Stimulated activated CD4-positive, alpha-beta T cell treated with anti-CD3 and anti-CD28 coated beads, Interleukin-4, amount 100 ng/mL, for 48 hours (primary cell): Measurements from ENCODE around the gene XIRP2.
"Not testable (repeated sequence)": the region's sequence is repeated elsewhere in the genome, so short reads cannot be mapped to it uniquely, and the experiment has no call there.

ENCODE experiments used
- DNase-seq, 2 donors: peaks; one replicate each; pipeline ENCODE4 v3.0.0-alpha.2; 2020; ENCODE audit warnings: low read depth in 2 of 2

XIRP2 gene

DNA sequence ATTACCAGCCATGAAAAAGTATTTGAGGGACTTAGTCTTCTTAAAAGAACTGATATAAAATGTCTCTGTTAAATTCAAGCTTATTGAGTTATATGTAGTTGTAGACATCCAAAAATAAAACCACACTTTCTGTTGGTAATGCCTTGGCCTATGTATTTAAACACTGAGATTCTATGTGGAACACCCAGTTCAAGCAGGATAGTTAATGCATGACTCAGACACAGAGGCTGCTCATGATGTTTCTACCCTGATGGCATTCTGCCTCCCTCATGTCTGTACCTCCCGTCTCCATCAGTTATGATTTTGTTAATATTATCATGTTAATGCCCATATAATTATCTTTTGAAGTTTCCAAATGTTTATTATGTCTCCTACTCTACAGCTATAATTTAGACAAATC lies 164.5 kb downstream of the XIRP2 start:
- no peak for DNase-seq

DNA sequence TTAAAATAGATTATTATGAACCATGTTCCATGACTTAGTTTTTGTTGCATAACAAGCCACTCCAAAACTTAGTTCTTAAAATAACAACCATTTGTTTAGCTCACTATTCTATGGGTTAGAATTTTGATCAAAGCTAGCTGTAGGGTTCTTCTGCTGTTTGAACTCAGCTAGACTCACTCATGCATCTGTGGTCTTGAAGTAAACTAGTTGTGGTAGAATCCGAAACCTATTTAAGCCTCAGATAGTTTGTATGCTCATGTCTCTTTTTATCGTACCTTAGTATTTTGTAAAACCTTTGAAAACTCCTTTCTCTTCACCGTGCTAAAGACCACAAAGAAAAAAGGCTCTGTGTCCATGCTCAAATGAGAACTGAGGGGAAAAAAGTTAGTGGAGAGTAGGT lies 166.6 kb downstream of the XIRP2 start:
- DNase-seq = no peak

GRCh38 chr2:167057446-167057845 lies 169.2 kb downstream of the XIRP2 start:
- DNase-seq = no peak

DNA sequence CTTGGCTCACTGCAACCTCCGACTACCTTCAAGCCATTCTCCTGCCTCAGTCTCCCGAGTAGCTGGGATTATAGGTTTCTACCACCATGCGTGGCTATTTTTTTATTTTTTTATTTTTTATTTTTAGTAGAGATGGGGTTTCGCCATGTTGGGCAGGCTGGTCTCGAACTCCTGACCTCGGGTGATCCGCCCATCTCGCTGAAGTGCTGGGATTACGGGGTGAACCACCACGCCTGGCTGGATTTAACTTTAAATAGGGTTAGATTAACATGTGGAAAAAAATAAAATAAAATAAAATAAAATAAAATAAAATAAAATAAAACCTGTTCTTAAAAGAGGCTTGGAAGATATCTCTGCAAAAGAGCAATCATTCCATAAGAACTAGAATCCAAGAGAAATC lies 170.9 kb downstream of the XIRP2 start:
- no peak for DNase-seq

DNA sequence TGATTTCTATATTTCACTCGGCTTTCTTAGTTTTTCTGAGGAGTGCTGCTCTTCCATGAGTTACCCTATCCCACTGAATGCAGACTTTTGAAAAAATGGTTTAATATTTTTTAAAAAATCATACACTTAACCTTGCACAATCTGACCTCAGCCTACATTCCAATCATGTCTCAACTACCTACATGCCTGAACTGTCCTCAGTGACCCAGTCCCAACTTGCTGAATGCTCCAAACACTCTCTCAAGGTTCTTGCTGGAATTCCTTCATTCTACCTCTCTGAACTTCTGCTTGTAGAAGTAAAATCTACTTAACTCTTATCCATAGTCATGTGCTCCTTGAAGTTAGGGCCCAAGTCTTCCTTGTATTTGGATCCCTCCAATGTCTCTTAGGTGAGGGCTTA lies 181.6 kb downstream of the XIRP2 start:
- DNase-seq = no peak

DNA sequence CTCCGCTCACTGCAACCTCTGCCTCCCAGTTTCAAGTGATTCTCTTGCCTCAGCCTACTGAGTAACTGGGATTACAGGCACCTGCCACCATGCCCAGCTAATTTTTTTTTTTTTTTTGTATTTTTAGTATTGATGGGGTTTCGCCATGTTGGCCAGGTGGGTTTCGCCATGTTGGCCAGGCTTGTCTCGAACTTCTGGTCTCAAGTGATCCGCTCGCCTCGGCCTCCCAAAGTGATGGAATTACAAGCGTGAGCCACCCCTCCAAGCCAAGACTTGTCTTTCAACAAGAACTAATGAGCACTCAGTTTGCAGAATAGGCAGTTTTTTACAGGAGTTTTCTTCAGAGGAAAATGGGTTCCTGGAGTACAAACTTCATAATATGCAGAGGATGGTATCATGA lies 187.4 kb downstream of the XIRP2 start:
- not testable (repeated sequence) for DNase-seq

DNA sequence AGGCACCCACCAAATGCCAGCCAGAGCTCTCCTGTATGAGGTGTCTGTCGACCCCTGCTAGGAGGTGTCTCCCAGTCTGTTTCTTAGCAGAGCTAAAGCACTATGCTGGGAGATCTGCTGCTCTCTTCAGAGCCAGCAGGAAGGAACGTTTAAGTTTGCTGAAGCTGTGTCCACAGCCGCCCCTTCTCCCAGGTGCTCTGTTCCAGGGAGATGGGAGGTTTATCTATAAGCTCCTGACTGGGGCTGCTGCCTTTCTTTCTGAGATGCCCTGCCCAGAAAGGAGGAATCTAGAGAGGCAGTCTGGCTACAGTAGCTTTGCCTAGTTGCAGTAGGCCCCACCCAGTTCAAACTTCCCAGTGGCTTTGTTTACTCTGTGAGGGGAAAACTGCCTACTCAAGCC lies 210.7 kb downstream of the XIRP2 start:
- DNase-seq = not testable (repeated sequence)

GRCh38 chr2:167100506-167100905 lies 212.2 kb downstream of the XIRP2 start:
- DNase-seq = no peak

DNA sequence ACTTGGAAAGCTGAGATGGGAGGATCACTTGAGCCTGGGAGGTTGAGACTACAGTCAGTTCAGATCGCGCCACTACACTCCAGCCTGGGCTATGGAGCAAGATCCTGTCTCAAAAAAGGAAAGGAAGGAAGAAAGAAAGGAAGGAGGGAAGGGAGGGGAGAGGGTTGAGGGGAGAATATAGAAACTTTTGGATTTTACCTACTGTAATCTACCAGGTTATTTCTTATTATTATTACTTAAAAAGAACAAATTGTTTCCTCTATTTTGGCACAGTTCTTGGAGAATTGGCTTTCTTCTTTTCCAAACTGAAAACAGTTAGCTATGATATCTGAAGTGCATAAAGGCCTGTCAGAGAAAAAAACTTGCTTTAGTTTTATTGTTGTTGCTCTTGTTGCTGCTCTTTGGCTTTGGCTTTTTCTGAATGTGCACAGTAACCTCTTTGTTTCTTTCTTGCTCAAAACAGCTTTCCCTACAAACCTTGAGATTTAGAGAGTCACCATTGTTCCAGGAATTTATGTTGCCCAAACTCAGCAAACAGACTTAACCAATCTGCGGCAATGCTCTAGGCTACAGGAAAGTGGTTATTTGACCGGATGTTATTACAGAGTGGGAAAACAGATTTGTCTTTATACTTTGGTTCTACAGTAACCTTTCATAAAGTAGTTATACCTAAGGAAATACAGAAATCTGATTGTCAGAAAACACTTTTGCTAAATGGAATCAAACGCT lies 214.9 kb downstream of the XIRP2 start:
- no peak for DNase-seq

GRCh38 chr2:167103757-167104133 lies 215.5 kb downstream of the XIRP2 start:
- DNase-seq = no peak

DNA sequence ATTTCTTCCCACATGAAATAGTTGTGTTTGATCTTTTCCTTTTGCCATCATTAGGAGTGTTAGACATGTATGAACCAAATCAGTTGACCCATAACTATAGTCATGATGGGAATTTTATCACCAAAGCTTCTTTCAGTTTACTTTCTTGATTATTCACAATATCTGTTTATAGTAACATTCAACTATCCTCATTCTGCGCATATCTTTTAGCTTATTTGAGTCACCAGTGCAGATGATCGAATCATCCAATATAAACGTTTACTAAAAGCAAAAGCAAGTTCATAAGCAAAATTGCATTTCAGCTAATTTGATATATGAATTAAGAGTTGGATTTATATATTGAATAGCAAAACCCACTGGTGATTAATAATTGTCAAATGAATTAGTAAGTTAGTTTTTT lies 216.4 kb downstream of the XIRP2 start:
- no peak for DNase-seq

- DNase-seq = not testable (repeated sequence)
These were observed 221.4 kb downstream of the XIRP2 start for GRCh38 chr2:167109682-167110081.

- DNase-seq = no peak
These were observed 222.1 kb downstream of the XIRP2 start for GRCh38 chr2:167110345-167110744.

DNA sequence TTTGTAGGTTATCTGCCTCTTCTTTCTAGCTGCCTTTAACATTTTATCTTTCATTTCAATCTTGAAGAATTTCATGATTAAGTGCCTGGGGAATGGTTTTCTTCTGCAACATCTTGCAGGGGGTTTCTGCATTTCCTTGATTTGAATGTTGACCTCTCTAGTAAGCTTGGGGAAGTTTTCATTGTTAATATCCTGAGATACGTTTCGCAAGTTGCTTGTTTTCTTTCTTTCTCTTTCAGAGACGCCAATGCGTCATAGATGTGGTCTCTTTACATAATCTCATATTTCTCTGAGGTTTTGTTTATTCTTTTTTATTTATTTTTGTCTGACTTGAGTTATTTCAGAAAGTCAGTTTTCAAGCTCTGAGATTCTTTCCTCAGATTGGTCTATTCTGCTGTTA lies 225.7 kb downstream of the XIRP2 start:
- no peak for DNase-seq

GRCh38 chr2:167115541-167115940 lies 227.3 kb downstream of the XIRP2 start:
- DNase-seq = no peak

GRCh38 chr2:167122389-167122788 lies 234.1 kb downstream of the XIRP2 start:
- no peak for DNase-seq

GRCh38 chr2:167126165-167126564 lies 237.9 kb downstream of the XIRP2 start:
- no peak for DNase-seq

DNA sequence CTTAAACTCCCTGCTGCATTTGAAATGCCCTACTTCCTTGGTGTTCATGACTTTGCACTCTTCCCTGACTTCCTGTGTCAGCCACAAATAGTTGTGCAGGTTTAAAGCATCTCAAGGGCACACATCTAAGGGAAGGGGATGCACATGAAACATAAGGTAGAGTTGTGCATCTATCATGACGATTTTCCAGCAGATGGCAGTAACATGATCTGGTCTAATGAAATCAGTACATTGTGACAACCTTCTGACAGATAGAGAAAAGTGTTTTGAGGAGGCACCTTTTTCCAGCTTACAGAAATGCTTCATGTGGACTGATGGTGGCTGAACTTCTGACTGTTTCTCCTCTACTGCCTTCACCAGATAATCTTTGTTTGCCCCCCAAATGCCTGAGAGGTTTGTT lies 238.9 kb downstream of the XIRP2 start:
- DNase-seq = no peak

DNA sequence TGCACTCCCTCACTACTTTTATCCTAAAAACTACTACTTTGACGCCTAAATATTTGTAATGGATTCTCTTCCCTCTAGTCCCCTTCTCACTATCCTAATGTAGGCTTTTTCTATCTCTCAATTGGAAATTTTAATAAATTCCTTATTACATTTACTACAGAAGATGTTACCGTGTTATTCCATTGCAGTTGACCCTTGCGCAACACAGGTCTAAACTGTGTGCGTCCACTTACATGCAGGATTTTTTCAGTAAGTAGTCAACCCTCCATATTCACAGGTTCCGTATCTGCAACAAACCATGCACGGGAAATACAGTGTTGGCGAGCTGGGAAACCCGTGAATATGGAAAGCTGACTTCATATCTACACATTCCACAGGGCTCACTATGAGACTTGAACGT lies 239.8 kb downstream of the XIRP2 start:
- no peak for DNase-seq

DNA sequence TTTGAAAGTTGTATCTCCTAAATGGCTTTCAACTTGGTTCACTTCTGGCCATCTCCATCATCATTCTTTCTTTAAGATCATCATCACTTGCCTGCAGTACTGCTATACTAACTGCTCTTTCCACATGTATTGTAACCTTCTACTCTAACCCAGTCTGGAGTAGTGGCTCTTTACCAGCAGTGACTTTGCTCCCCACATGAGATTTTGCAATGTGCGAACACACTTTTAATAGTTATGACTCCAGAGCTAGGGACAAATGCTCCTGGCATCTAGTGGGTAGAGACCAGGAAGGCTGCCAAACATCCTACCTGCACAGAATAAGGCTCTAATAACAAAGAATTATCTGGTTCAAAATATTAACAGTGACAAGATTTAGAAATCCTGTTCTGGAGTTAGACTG lies 243.8 kb downstream of the XIRP2 start:
- DNase-seq = no peak

GRCh38 chr2:167132906-167133555 lies 244.8 kb downstream of the XIRP2 start:
- DNase-seq = no peak

- no peak for DNase-seq
These were observed 245.3 kb downstream of the XIRP2 start for GRCh38 chr2:167133614-167134013.

DNA sequence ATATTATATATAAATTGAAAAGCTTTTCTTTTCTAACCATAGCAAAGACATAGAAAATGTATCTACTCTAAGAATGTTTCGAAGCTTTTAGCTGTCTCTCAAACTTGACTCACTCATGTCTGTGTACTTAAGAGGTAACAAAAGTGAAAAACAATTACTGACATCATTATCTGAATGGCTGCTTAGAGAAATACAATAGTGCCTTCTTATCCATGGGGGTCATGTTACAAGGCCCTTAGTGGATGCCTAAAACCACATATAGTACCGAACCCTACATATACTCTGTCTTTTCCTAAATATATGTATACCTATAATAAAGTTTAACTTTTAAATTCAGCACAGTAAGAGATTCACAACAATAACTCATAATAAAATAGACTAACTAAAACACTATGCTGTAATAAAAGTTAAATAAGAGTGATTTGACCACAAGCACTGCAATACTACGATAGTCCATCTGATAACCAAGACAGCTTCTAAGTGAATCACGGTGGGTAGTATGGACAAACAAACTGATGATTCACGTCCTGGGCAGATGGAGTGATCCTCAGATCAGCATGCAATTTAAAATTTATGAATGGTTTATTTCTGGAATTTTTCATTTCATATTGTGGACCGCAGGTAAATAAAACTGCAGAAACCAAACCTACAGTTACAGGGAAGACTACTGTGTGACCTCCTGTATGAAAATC lies 246.2 kb downstream of the XIRP2 start:
- DNase-seq = no peak
